Mucosa of rectum (tissue), 2 donors: ENCODE data around the gene PITPNM3.
A peak's percentile ranks its signal among the peaks of the same experiment; 100 is the strongest.
"Not testable (repeated sequence)": the region's sequence is repeated elsewhere in the genome, so short reads cannot be mapped to it uniquely, and the experiment has no call there.

Experiments
- H3K27ac ChIP-seq, 2 donors: one replicate each; pipeline ENCODE4 v1.7.0; 2013; ENCODE audit warnings: inconsistent platforms in 2 of 2, low read depth in 2 of 2, low read length in 2 of 2
- H3K27me3 ChIP-seq, 2 donors: one replicate each; pipeline ENCODE4 v1.7.0; 2013; ENCODE audit warnings: low read length in 2 of 2; ENCODE audit not compliant: control insufficient read depth in 2 of 2, insufficient read depth in 2 of 2
- H3K36me3 ChIP-seq, 2 donors: one replicate each; pipeline ENCODE4 v1.7.0; 2013; ENCODE audit warnings: low read length in 2 of 2; ENCODE audit not compliant: control insufficient read depth in 2 of 2, insufficient read depth in 2 of 2
- H3K4me1 ChIP-seq, 2 donors: one replicate each; pipeline ENCODE4 v1.7.0; 2013; ENCODE audit warnings: low read length in 2 of 2, mild to moderate bottlenecking in 1 of 2; ENCODE audit not compliant: control insufficient read depth in 2 of 2, insufficient read depth in 2 of 2
- H3K4me3 ChIP-seq, 2 donors: one replicate each; pipeline ENCODE4 v1.7.0; 2013; ENCODE audit warnings: low read length in 2 of 2
- H3K9ac ChIP-seq, 2 donors: one replicate each; pipeline ENCODE4 v1.7.0; 2013; ENCODE audit warnings: low read length in 2 of 2, low read depth in 1 of 2, mild to moderate bottlenecking in 1 of 2
- H3K9me3 ChIP-seq, 2 donors: one replicate each; pipeline ENCODE4 v1.7.0; 2013; ENCODE audit warnings: low read length in 2 of 2; ENCODE audit not compliant: control insufficient read depth in 2 of 2
- donor health status: healthy.
- donor health status: Normal muscosa, but diverticular disease.

PITPNM3 gene

DNA sequence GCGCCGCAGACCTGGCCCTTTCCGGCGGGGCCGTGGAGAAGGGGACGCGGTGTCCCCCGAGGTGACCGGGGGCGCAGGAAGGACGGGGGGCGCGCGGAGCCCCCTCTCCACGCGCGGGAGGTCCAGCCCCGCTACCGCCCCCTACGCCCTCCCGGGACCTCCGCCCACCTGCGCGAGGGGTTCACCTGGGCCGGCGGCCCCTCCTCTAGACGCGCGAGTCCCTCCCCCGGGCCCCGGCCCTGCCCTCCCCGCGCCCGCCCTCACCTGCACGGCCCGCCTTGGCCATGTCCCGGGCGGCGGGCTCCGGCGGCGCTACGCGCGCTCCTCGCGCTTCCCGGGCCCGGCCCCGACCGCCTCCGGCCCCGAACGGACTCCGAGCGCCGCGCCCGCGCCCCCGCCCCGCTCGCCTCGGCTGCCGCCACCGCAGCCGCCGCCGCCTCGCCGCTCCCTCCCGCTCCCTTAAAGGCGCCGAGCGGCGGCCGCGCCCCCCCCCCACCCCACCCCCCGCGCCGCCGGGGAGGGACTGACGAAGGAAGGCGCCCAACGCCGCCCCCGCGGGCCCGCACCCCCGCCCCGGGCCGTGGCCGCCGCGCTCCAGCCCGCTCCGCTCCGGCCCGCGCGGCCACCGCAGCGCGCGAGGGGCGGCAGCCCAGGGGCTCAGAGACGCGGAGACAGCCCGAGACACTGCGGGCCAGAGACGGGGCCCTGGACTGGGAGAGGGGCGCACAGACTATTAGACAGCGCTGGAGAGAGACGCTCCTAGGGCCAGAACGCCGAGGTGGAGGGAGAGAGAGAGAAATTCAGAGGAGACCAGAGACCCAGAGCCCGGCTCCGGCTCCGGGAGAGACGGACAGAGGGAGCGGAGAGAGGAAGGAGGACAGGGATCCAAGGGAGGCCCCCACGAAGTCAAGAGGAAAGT, at the start of gene PITPNM3:
PITPNM3 (minus strand) TSS at position 435 of the 919 bp plus-strand sequence; CDS start at position 286, 149 bp downstream.
- Histone ChIP-seq H3K4me3 (peak within 1 kb of the TSS; percentile 66 to 71), H3K27me3 (peaks cover 6 to 7% of the 10 kb centered on the region in 2 donors), H3K36me3 (no peaks in the 10 kb centered on the region), H3K4me1 (peaks cover 22 to 35% of the 10 kb centered on the region in 2 donors), H3K9me3 (no peaks in the 10 kb centered on the region), H3K27ac (peak within 1 kb of the TSS; percentile 83 to 87), H3K9ac (peak within 1 kb of the TSS; percentile 72)

DNA sequence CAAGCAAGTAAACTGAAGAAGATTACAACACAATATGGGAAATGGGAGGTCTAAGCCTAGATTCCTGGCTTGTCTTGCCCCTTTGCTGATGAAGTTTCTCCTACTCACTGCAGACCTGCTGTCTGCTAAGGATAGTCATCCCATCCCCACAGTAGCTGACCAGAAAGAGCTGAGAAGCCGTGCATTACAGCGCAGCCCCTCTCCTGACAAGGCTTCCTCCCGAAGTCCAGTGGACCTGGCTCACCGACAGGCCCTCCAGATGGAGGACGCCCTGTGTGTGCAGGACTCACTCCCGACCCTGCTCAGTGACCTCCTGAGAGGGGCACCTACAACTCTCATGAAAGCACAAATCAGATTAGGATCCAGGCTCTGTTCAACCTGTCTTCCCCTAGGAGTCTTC, 48.8 kb upstream of the PITPNM3 start:
- H3K27me3 ChIP-seq: no peaks in the 10 kb centered on the region
- no peak overlapping the region for H3K27ac ChIP-seq
- H3K9me3 ChIP-seq: no peaks in the 10 kb centered on the region
- peaks cover 51 to 52% of the 10 kb centered on the region in 2 donors for H3K36me3 ChIP-seq
- no peaks in the 10 kb centered on the region for H3K4me1 ChIP-seq
- no peak overlapping the region for H3K4me3 ChIP-seq
- H3K9ac ChIP-seq: no peak overlapping the region

GRCh38 chr17:6603744-6604325, 47.5 kb upstream of the PITPNM3 start:
- H3K9me3 ChIP-seq: no peaks in the 10 kb centered on the region
- peaks cover 41 to 42% of the 10 kb centered on the region in 2 donors for H3K36me3 ChIP-seq
- H3K27ac ChIP-seq: no peak overlapping the region
- H3K27me3 ChIP-seq: no peaks in the 10 kb centered on the region
- H3K4me1 ChIP-seq: peaks cover 0 to 8% of the 10 kb centered on the region in 2 donors
- no peak overlapping the region for H3K4me3 ChIP-seq
- no peak overlapping the region for H3K9ac ChIP-seq

DNA sequence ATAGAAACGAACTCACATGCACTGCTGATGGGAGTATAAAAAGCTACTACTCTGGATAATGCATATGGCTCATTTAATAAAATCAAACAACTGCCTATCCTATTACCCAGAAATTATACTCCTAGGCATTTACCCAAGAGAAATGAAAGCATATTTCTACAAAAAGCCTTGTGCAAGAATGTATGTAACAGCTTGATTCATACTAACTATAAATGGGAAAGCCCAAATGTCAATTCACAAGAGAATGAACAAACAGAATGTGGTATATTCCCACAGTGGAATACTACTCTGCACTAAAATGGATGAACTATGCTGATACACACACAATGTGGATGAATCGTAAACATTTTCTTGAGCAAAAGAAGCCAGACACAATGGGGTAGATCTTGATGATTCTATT, 45.8 kb upstream of the PITPNM3 start:
- Histone ChIP-seq H3K36me3 (peaks cover 26 to 29% of the 10 kb centered on the region in 2 donors), H3K4me1 (peaks cover 5 to 18% of the 10 kb centered on the region in 2 donors), H3K9me3 (no peaks in the 10 kb centered on the region), H3K4me3 (no peak overlapping the region), H3K27me3 (no peaks in the 10 kb centered on the region), H3K27ac (no peak overlapping the region), H3K9ac (no peak overlapping the region)

- H3K4me3 ChIP-seq: no peak overlapping the region
- peaks cover 24 to 28% of the 10 kb centered on the region in 2 donors for H3K36me3 ChIP-seq
- H3K4me1 ChIP-seq: peaks cover 5 to 18% of the 10 kb centered on the region in 2 donors
- H3K27me3 ChIP-seq: no peaks in the 10 kb centered on the region
- H3K9me3 ChIP-seq: no peaks in the 10 kb centered on the region
- H3K27ac ChIP-seq: peak overlapping the region; percentile 26 to 34
- no peak overlapping the region for H3K9ac ChIP-seq
These were observed 43.0 kb upstream of the PITPNM3 start for GRCh38 chr17:6599364-6599763.

GRCh38 chr17:6597727-6598126, 41.4 kb upstream of the PITPNM3 start:
- peaks cover 5 to 18% of the 10 kb centered on the region in 2 donors for H3K4me1 ChIP-seq
- H3K27ac ChIP-seq: peak overlapping the region in 1 of 2 donors; percentile 28
- no peak overlapping the region for H3K4me3 ChIP-seq
- peaks cover 20 to 36% of the 10 kb centered on the region in 2 donors for H3K36me3 ChIP-seq
- H3K9ac ChIP-seq: no peak overlapping the region
- no peaks in the 10 kb centered on the region for H3K9me3 ChIP-seq
- H3K27me3 ChIP-seq: no peaks in the 10 kb centered on the region

DNA sequence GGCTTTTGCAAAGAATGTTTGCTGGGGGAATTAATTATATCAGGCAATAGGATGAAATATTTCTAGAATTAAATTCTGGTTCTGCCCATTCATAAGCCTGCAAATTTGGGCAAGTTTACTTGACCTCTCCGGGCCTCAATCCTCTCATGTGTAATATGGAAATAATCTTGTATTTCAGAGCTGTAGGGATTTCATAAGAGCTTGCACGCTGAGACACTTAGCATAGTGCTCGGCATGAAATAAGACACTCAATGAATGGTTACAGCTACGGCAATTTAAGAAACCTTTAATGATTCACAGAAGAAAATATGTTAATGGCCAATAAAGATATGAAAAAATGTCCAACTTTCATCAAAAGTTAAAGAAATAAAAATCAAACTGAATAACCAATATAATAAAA, 40.6 kb upstream of the PITPNM3 start:
- Histone ChIP-seq H3K4me1 (peaks cover 11 to 24% of the 10 kb centered on the region in 2 donors), H3K27ac (no peak overlapping the region), H3K9ac (peak overlapping the region in 1 of 2 donors; percentile 17), H3K9me3 (no peaks in the 10 kb centered on the region), H3K36me3 (peaks cover 16 to 40% of the 10 kb centered on the region in 2 donors), H3K27me3 (no peaks in the 10 kb centered on the region), H3K4me3 (no peak overlapping the region)

DNA sequence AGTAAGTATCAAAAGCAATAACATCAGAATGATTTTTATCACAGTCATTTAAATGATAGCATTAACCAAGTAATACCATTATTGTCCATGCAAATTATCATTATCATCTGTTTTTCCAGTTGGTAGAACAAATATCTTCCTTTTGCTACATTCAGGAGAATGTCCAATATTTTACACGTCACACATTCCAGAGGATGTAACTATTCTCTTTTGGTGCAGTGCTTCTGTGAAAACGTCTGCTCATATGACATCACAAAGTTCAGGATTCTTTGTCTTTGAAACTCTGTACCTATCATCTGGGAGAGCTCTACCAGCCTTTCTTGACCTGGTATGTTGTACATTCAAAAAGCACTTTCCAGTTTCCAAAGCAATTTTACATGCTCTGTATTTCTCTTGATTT, 40.2 kb upstream of the PITPNM3 start:
- H3K27me3 ChIP-seq: no peaks in the 10 kb centered on the region
- no peak overlapping the region for H3K27ac ChIP-seq
- no peak overlapping the region for H3K4me3 ChIP-seq
- H3K9ac ChIP-seq: peak overlapping the region in 1 of 2 donors; percentile 17
- peaks cover 20 to 44% of the 10 kb centered on the region in 2 donors for H3K36me3 ChIP-seq
- peaks cover 11 to 28% of the 10 kb centered on the region in 2 donors for H3K4me1 ChIP-seq
- H3K9me3 ChIP-seq: no peaks in the 10 kb centered on the region

- Histone ChIP-seq H3K4me1 (peaks cover 11 to 28% of the 10 kb centered on the region in 2 donors), H3K27ac (no peak overlapping the region), H3K36me3 (peaks cover 22 to 42% of the 10 kb centered on the region in 2 donors)
These were observed 39.7 kb upstream of the PITPNM3 start for GRCh38 chr17:6596081-6596480.

DNA sequence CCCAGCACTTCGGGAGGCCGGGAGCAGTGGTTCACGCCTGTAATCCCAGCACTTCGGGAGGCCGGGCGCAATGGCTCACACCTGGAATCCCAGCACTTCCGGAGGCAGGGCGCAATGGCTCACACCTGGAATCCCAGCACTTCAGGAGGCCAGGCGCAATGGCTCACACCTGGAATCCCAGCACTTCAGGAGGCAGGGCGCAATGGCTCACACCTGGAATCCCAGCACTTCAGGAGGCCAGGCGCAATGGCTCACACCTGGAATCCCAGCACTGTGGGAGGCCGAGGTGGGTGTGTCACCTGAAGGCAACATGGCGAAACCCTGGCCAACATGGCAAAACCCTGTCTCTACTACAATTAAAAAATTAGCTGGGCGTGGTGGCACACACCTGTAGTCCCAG, 37.0 kb upstream of the PITPNM3 start:
- not testable (repeated sequence) for H3K27ac ChIP-seq, H3K27me3 ChIP-seq, H3K9me3 ChIP-seq, H3K9ac ChIP-seq, H3K4me3 ChIP-seq
- Histone ChIP-seq H3K36me3 (peaks cover 38 to 49% of the 10 kb centered on the region in 2 donors), H3K4me1 (peaks cover 11 to 17% of the 10 kb centered on the region in 2 donors)

More at GRCh38 chr17:6596081-6596480, 39.7 kb upstream of the PITPNM3 start:
- Histone ChIP-seq H3K9ac (no peak overlapping the region), H3K9me3 (no peaks in the 10 kb centered on the region), H3K27me3 (no peaks in the 10 kb centered on the region), H3K4me3 (no peak overlapping the region)
